SK-N-SH treated with all-trans-retinoic acid at 6 μM for 48 hours (cell line): ENCODE results near the gene UCHL1.

ENCODE experiments used
- ATAC-seq: fragments of 200-7000 bp; cut with Tn5 transposase; 3 replicates; pipeline ENCODE4 v1.9.1; 2020; ENCODE audit warnings: mild to moderate bottlenecking, moderate library complexity
- ARNTL ChIP-seq: fragments of 450-650 bp; formaldehyde crosslinking; IDR thresholded peaks from 2 replicates; pipeline ENCODE4 v1.5.0; 2020; ENCODE audit warnings: low read depth, mild to moderate bottlenecking, moderate library complexity, borderline replicate concordance
- BACH2 ChIP-seq: fragments of 250-450 bp; sonication (Bioruptor Pico); IDR thresholded peaks from 2 replicates; pipeline ENCODE4 v1.9.0; 2021; ENCODE audit warnings: mild to moderate bottlenecking, borderline replicate concordance
- CSDC2 ChIP-seq: fragments of 250-450 bp; sonication (Bioruptor Pico); IDR thresholded peaks from 2 replicates; pipeline ENCODE4 v1.5.0; 2020; ENCODE audit warnings: mild to moderate bottlenecking, moderate library complexity
- GLIS3 ChIP-seq: fragments of 250-450 bp; sonication (Bioruptor Pico); IDR thresholded peaks from 2 replicates; pipeline ENCODE4 v1.5.0; 2020; ENCODE audit warnings: mild to moderate bottlenecking, moderate library complexity
- OSR1 ChIP-seq: fragments of 250-450 bp; sonication (Bioruptor Pico); IDR thresholded peaks from 2 replicates; pipeline ENCODE4 v1.8.0; 2022; ENCODE audit warnings: moderate library complexity, mild to moderate bottlenecking, inconsistent platforms
- PPARA ChIP-seq: fragments of 250-450 bp; sonication (Bioruptor Pico); IDR thresholded peaks from 2 replicates; pipeline ENCODE4 v1.5.0; 2020; ENCODE audit warnings: mild to moderate bottlenecking, borderline replicate concordance
- SNAI2 ChIP-seq: fragments of 250-450 bp; sonication (Bioruptor Pico); IDR thresholded peaks from 2 replicates; pipeline ENCODE4 v1.5.0; 2020; ENCODE audit warnings: mild to moderate bottlenecking, moderate library complexity
- TOX ChIP-seq: fragments of 250-450 bp; sonication (Bioruptor Pico); IDR thresholded peaks from 2 replicates; pipeline ENCODE4 v1.8.0; 2021; ENCODE audit warnings: mild to moderate bottlenecking, moderate library complexity, borderline replicate concordance
- ZC3H10 ChIP-seq: fragments of 250-450 bp; sonication (Bioruptor Pico); IDR thresholded peaks from 2 replicates; pipeline ENCODE4 v1.5.1; 2021; ENCODE audit warnings: mild to moderate bottlenecking, moderate library complexity
- ZNF565 ChIP-seq: fragments of 450-650 bp; formaldehyde crosslinking; conservative IDR thresholded peaks from 2 replicates; pipeline ENCODE4 v1.5.0; 2020; ENCODE audit warnings: low read depth, mild to moderate bottlenecking, moderate library complexity
- ZNF8 ChIP-seq: fragments of 450-650 bp; formaldehyde crosslinking; IDR thresholded peaks from 2 replicates; pipeline ENCODE4 v1.5.0; 2020; ENCODE audit warnings: mild to moderate bottlenecking, moderate library complexity
- TF ChIP-seq, protein P1 (sequence below): fragments of 250-450 bp; sonication (Bioruptor Pico); IDR thresholded peaks from 2 replicates; pipeline ENCODE4 v1.5.1; 2020; ENCODE audit warnings: low read depth, mild to moderate bottlenecking, moderate library complexity
- TF ChIP-seq, protein P2 (sequence below): fragments of 250-450 bp; sonication (Bioruptor Pico); IDR thresholded peaks from 2 replicates; pipeline ENCODE4 v1.5.1; 2021; ENCODE audit warnings: mild to moderate bottlenecking, moderate library complexity
- TF ChIP-seq, protein P3 (sequence below): fragments of 250-450 bp; sonication (Bioruptor Pico); IDR thresholded peaks from 2 replicates; pipeline ENCODE4 v1.8.0; 2020; ENCODE audit warnings: mild to moderate bottlenecking, moderate library complexity, borderline replicate concordance
- TF ChIP-seq, protein P4 (sequence below): fragments of 250-450 bp; sonication (Bioruptor Pico); IDR thresholded peaks from 2 replicates; pipeline ENCODE4 v1.5.0; 2020; ENCODE audit warnings: mild to moderate bottlenecking, moderate library complexity
- TF ChIP-seq, protein P5 (sequence below): fragments of 250-450 bp; sonication (Bioruptor Pico); IDR thresholded peaks from 2 replicates; pipeline ENCODE4 v1.8.0; 2021; ENCODE audit warnings: low read depth, mild to moderate bottlenecking, moderate library complexity, borderline replicate concordance

UCHL1 gene

DNA sequence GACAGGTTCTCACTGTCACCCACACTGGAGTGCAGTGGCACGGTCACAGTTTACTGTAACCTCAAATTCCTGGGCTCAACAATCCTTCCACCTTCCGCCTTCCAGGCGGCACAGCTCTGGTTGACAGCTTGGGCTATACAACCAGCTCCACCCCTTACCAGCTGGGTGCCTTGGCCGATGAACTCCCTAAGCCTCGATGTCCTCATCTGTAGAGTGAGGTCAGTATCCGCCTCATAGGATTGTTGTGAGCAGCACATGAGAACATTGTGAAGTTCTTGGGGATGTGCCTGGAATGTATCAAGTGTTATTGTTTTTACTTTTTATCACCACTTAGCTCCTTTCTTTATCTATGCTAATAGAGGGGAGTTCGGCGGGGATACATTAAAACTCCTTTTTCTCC is 23.3 kb downstream of the UCHL1 start:
- TF ChIP-seq, protein P1, sequence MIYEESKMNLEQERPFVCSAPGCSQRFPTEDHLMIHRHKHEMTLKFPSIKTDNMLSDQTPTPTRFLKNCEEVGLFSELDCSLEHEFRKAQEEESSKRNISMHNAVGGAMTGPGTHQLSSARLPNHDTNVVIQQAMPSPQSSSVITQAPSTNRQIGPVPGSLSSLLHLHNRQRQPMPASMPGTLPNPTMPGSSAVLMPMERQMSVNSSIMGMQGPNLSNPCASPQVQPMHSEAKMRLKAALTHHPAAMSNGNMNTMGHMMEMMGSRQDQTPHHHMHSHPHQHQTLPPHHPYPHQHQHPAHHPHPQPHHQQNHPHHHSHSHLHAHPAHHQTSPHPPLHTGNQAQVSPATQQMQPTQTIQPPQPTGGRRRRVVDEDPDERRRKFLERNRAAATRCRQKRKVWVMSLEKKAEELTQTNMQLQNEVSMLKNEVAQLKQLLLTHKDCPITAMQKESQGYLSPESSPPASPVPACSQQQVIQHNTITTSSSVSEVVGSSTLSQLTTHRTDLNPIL (CRISPR knock-in tag) = no peak
- TF ChIP-seq ZC3H10 (CRISPR knock-in tag) = no peak
- no peak for TF ChIP-seq TOX (CRISPR knock-in tag)
- TF ChIP-seq, all 23 proteins: peak for 0
- ATAC-seq = no peak

DNA sequence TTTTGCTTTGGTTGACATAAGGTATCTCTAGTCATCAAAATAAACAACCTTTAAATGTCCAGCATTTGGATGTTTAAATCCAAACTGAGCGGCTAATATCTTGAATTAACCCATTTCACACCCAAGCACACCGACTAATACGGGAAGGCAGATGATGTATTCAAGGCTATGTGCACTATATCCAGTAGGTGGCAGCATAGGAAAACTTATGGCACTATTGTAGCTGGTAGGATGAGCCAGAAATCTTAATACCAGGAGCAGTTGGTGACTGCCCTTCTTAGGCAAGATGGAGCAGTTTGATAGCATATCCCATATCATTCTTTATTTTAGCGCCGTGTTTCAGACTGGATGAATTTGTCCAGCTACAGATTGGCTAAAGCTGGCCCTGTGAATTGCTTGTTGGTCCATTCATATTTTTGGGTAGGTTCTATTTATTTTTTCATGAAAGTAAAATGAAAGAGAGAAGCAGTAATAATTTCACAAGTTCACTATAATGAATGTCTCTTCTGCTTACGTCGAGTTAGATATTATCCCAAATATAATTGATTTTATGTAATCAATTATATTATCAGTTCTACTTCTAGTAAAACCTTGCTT is 24.4 kb downstream of the UCHL1 start:
- TF ChIP-seq ZNF8 (CRISPR knock-in tag) = peak; percentile 41; the same call in 1 of the 2 replicates
- no peak for TF ChIP-seq ARNTL

DNA sequence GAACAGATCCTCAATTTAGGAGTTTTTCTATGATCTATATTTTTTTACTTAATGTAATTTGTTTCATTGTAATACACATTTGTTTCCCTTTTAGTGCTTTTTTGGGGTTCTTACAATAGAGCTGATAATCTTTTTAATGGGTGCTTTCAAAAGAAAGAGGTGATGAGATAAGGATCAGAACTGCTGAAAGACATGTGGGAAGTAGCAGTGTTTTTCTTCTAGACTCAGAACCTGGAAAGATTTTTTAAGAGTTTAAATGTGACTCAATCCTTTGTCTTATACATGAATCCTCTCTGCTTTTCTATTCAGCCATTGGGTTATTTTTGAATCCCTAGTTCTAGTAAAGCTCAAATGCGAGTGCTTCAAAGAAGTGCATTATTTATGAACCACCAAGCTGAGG is 25.6 kb downstream of the UCHL1 start:
- TF ChIP-seq, protein P2, sequence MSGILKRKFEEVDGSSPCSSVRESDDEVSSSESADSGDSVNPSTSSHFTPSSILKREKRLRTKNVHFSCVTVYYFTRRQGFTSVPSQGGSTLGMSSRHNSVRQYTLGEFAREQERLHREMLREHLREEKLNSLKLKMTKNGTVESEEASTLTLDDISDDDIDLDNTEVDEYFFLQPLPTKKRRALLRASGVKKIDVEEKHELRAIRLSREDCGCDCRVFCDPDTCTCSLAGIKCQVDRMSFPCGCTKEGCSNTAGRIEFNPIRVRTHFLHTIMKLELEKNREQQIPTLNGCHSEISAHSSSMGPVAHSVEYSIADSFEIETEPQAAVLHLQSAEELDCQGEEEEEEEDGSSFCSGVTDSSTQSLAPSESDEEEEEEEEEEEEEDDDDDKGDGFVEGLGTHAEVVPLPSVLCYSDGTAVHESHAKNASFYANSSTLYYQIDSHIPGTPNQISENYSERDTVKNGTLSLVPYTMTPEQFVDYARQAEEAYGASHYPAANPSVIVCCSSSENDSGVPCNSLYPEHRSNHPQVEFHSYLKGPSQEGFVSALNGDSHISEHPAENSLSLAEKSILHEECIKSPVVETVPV (CRISPR knock-in tag) = no peak
- TF ChIP-seq, protein P1 (CRISPR knock-in tag) = no peak
- TF ChIP-seq, protein P3, sequence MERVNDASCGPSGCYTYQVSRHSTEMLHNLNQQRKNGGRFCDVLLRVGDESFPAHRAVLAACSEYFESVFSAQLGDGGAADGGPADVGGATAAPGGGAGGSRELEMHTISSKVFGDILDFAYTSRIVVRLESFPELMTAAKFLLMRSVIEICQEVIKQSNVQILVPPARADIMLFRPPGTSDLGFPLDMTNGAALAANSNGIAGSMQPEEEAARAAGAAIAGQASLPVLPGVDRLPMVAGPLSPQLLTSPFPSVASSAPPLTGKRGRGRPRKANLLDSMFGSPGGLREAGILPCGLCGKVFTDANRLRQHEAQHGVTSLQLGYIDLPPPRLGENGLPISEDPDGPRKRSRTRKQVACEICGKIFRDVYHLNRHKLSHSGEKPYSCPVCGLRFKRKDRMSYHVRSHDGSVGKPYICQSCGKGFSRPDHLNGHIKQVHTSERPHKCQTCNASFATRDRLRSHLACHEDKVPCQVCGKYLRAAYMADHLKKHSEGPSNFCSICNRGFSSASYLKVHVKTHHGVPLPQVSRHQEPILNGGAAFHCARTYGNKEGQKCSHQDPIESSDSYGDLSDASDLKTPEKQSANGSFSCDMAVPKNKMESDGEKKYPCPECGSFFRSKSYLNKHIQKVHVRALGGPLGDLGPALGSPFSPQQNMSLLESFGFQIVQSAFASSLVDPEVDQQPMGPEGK (CRISPR knock-in tag) = no peak
- no peak for TF ChIP-seq CSDC2 (CRISPR knock-in tag)
- no peak for TF ChIP-seq TOX (CRISPR knock-in tag)
- no peak for ATAC-seq

More for the DNA sequence above, 24.4 kb downstream of the UCHL1 start:
- peak; percentile 100 for ATAC-seq

DNA sequence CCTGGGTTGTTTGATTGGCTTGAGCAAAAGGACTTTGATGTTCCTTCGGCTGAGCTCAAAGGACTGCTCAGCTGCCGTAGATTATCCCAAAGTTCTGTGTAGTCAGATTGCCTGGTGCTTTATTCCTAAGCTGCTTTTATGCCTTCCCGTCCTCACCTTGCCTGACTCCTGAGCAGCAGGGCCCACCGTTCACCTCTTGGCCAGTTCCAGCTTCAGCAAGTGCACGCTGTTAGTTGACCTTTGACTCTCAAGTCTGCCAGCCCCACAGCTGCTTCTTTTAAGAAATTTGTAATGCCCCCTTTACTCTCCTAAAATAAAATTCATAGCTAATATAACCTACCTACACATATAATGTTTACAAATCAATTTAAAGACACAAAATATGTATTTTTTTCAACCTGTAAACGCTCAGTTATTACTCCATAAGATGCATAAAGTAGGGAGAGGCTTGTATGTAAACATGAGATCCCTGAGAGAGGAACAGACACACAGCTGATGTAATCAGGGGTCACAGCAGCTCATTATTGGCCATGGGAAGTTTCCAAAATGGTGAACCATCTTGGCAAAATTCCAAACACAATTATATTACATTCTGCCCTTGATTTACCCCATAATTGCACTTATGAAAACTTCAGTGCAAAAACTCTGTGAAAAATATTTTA is 28.6 kb downstream of the UCHL1 start:
- ATAC-seq = no peak
- TF ChIP-seq, protein P3 (CRISPR knock-in tag) = no peak
- no peak for TF ChIP-seq GLIS3 (CRISPR knock-in tag)
- TF ChIP-seq BACH2 = no peak
- no peak for TF ChIP-seq TOX (CRISPR knock-in tag)
- TF ChIP-seq, protein P4, sequence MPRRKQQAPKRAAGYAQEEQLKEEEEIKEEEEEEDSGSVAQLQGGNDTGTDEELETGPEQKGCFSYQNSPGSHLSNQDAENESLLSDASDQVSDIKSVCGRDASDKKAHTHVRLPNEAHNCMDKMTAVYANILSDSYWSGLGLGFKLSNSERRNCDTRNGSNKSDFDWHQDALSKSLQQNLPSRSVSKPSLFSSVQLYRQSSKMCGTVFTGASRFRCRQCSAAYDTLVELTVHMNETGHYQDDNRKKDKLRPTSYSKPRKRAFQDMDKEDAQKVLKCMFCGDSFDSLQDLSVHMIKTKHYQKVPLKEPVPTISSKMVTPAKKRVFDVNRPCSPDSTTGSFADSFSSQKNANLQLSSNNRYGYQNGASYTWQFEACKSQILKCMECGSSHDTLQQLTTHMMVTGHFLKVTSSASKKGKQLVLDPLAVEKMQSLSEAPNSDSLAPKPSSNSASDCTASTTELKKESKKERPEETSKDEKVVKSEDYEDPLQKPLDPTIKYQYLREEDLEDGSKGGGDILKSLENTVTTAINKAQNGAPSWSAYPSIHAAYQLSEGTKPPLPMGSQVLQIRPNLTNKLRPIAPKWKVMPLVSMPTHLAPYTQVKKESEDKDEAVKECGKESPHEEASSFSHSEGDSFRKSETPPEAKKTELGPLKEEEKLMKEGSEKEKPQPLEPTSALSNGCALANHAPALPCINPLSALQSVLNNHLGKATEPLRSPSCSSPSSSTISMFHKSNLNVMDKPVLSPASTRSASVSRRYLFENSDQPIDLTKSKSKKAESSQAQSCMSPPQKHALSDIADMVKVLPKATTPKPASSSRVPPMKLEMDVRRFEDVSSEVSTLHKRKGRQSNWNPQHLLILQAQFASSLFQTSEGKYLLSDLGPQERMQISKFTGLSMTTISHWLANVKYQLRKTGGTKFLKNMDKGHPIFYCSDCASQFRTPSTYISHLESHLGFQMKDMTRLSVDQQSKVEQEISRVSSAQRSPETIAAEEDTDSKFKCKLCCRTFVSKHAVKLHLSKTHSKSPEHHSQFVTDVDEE (CRISPR knock-in tag) = no peak
- no peak for TF ChIP-seq OSR1 (CRISPR knock-in tag)
- TF ChIP-seq CSDC2 (CRISPR knock-in tag) = no peak
- TF ChIP-seq, protein P5, sequence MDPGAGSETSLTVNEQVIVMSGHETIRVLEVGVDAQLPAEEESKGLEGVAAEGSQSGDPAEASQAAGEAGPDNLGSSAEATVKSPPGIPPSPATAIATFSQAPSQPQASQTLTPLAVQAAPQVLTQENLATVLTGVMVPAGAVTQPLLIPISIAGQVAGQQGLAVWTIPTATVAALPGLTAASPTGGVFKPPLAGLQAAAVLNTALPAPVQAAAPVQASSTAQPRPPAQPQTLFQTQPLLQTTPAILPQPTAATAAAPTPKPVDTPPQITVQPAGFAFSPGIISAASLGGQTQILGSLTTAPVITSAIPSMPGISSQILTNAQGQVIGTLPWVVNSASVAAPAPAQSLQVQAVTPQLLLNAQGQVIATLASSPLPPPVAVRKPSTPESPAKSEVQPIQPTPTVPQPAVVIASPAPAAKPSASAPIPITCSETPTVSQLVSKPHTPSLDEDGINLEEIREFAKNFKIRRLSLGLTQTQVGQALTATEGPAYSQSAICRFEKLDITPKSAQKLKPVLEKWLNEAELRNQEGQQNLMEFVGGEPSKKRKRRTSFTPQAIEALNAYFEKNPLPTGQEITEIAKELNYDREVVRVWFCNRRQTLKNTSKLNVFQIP (CRISPR knock-in tag) = no peak
- TF ChIP-seq SNAI2 = no peak
- no peak for TF ChIP-seq ZNF565 (CRISPR knock-in tag)
- no peak for TF ChIP-seq PPARA (CRISPR knock-in tag)
